NOMO-1 treated with DMSO at 0.1 percent for 48 hours (cell line): ENCODE results near the gene FOXR1.
"Not testable (repeated sequence)": the region's sequence is repeated elsewhere in the genome, so short reads cannot be mapped to it uniquely, and the experiment has no call there.

Experiments
- DNase-seq: peaks from one replicate; lab custom pipeline; 2025; ENCODE audit not compliant: unreplicated experiment; lab: John Stamatoyannopoulos, UW

The FOXR1 gene

GRCh38 chr11:118996926-118997626 is 25.5 kb downstream of the FOXR1 start:
- peak; percentile 60 for DNase-seq

DNA sequence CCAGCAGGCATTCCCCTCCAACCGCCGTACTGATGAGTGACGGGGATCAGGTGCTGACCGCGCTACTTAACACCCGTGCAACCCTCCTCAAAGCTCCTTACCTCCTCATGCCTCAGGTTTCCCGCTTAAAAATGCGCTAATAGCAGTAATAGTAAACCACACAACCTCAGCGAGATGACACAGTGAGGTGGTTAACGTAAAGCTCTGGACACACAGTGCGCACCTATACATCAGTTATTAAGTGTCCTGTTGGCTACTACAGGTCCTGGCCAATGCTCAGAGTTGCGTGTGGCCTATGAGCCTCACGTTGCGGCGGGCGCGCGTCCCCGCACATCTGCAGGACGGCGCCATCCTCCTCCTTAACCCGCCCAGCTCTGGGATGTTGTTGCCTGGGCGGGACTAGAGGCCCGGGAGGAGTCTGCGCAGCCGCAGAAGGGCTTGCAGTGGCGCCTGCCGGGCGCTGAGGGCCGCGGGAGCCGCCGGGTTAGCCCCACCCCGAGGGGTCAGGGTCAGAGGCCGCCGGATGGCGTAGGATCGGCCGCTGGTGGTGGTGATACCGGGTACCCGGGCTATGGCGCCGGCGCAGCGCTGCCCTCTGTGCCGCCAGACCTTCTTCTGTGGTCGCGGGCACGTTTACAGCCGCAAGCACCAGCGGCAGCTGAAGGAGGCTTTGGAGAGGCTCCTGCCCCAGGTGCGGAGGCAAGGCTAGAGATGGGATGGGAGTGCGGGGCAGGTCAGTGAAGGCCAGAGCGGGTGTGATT is 26.2 kb downstream of the FOXR1 start, which contains the start of gene CENATAC:
TSS of gene CENATAC (plus strand) at position 512 of the 761 bp plus-strand sequence. CDS start at position 572, 60 bp downstream.
- DNase-seq = peak; percentile 94

DNA sequence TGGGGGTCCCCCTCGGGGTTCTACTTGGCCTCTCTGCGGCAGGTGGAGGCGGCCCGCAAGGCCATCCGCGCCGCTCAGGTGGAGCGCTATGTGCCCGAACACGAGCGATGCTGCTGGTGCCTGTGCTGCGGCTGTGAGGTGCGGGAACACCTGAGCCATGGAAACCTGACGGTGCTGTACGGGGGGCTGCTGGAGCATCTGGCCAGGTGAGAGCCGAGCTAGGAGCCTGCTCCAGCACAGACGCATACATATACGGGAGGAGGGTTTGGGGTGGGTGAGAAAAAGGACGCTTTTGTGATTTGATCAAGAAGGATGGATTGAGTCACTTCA is 26.8 kb downstream of the FOXR1 start:
- no peak for DNase-seq

DNA sequence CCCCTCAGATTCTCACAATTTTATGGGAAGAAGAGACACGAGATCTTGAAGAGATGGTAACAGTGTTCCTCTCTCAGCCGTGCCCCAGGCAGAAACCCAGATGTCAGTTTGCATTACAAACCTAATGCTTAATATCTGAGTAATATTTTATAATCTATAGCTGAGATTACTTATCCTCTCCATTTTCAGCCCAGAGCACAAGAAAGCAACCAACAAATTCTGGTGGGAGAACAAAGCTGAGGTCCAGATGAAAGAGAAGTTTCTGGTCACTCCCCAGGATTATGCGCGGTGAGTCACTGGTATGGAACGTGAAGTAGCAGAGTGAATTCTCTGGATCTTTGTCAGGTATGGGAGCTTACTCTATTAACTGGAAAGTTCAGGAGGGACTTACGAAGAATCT is 27.3 kb downstream of the FOXR1 start:
- no peak for DNase-seq

- DNase-seq = no peak
Measured at GRCh38 chr11:119000906-119001305, 29.3 kb downstream of the FOXR1 start.

DNA sequence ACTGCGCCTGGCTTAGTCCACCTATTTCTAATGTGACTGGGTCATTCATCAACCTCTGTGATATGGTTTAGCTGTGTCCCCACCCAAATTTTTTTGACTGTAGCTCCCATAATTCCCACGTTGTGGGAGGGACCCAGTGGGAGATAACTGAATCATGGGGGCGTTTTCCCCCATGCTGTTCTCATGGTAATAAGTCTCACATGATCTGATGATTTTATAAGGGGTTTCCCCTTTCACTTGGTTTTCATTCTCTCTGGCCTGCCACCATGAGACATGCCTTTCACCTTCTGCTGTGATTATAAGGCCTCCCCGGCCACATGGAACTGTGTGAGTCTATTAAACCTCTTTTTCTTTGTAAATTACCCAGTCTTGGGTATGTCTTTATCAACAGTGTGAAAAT is 35.1 kb downstream of the FOXR1 start:
- no peak for DNase-seq

DNA sequence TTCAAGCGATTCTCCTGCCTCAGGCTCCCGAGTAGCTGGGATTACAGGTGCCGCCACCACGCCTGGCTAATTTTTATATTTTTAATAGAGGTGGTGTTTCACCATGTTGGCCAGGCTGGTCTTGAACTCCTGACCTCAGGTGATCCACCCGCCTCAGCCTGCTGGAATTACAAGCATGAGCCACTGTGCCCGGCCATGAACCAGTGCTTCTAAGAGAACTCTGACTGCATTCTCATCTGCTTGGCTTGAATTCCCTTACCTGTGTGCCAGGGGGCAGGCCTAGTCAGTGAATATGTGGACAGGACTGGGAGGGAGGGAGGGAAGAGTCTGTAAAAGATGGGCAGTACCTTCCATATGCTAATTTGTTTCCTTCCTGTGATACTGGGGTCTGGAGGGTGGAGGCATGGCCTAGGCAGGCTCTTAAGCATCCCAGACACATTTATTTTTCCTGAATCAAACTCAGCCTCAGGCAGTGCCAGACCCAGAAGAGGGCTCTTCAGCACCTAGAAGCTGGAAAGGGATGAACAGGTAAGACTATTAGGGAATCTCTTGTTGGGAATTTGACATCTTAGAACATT is 40.0 kb downstream of the FOXR1 start:
- no peak for DNase-seq

- DNase-seq = no peak
Measured at GRCh38 chr11:119012629-119013170, 41.1 kb downstream of the FOXR1 start.

DNA sequence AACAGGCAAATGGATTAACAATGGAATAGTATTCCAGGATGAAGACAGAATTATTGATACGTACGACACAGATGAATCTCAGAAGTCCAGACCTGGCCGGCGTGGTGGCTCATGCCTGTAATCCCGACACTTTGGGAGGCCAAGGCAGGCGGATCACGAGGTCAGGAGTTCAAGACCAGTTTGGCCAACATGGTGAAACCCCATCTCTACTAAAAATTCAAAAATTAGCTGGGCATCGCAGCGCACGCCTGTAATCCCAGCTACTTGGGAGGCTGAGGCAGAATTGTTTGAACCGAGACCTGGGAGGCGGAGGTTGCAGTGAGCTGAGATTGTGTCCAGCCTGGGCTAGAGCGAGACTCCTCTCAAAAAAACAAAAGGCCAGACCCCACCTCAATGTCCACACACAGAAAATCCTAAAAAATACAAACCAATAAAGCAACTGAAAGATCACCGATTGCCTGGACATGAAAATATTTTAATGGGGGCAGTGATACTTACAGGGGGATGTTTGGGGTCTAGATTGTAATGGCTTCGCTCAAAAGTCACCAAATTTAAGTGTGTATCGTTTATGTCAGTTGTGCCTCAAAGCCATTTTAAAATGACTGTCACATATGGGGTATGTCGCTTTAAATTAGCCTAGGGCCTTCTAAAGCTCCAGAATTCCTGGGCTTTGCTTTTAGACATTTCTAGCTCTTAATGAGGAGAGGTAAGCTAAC is 42.8 kb downstream of the FOXR1 start:
- DNase-seq = no peak

DNA sequence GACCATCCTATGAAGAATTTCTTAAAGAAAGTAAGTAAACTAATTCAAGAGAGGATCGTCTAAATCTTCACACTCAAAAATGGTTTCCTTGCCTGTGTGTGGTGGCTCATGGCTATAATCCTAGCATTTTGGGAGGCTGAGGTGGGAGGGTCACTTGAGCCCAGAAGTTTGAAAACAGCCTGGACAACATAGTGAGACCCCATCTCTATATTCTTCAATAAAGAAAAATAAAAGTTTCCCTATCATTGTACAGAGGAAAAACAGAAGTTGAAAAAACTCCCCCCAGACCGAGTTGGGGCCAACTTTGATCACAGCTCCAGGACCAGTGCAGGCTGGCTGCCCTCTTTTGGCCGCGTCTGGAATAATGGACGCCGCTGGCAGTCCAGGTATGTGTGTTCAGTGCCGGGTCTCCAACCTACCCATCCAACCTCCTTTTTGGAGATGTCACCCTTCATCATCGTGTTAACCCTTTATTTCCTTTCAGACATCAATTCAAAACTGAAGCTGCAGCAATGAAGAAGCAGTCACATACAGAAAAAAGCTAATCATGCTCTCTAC is 43.6 kb downstream of the FOXR1 start:
- DNase-seq = no peak

DNA sequence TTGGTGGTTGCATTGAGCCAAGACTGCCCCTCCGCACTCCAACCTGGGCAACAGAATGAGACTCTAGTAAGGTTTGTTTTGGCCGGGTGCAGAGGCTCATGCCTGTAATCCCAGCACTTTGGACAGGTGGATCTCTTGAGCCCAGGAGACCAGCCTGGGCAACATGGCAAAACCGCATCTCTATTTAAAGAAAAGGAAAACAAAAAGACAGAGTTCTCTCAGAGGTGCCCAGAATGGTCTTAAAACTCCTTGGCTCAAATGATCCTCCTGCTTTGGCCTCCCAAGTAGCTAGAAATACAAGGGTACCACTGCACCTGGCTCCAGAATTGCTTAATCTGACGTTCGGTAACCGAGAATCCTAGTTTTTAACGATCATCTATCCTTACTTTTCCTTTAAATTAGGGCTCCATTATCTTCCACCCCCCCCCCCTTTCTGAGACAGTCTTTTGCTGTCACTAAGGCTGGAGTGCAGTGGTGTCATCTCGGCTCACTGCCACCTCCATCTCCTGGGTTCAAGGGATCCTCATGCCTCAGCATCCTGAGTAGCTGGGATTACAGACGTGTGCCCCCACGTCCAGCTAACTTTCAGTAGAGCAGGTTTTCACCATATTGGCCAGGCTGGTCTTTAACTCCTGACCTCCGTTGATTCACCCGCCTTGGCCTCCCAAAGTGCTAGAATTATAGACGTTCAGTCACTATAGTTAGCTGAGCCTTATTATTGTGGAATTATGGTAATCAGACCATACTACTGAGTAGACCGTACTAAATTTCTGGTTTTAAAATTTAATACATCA is 44.9 kb downstream of the FOXR1 start:
- no peak for DNase-seq

GRCh38 chr11:119017377-119017776 is 45.8 kb downstream of the FOXR1 start:
- DNase-seq = not testable (repeated sequence)

DNA sequence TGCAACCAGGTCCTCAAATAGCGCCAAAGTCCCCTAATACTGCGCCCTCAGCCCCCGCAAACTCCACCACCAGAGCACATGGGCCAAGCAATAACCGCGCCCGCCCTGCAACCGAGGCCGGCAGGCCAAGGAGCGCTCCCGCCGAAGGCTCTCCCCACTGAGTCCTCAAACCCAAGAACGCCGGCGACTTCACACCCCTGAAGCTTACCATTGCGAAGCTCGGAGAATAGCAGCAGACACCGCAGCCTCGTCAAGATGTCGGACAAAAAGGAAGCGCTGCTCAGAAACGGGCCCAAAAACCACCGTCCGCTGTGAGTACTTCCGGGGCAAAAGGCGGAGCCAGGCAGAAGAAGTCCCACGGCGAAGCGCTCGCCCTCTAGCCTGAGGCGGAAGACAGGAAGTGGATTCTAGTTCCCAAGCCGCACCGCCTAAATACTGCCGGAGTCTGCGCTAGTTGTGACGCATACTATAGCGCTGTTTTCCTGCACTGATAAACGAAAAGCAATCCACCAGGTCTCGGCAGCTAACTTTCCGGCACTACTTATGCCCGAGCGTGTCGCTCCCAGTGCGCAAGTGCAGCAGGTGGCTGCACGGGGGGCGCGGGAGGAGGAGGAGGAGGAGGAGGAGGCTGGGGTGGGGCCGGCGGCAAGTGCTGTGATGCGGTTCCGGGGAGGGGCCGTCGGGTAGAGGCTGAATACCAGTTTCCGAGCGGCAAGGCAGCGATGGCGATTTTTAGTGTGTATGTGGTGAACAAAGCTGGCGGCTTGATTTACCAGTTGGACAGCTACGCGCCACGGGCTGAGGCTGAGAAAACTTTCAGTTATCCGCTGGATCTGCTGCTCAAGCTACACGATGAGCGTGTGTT is 46.7 kb downstream of the FOXR1 start, which contains the start of the genes RPS25 and TRAPPC4:
TSS of gene RPS25 (minus strand) at position 270 of the 865 bp plus-strand sequence. CDS start at position 211, 59 bp downstream.
TSS of gene TRAPPC4 (plus strand) at position 693 of the 865 bp plus-strand sequence. CDS start at position 723, 30 bp downstream.
- DNase-seq = peak; percentile 98

DNA sequence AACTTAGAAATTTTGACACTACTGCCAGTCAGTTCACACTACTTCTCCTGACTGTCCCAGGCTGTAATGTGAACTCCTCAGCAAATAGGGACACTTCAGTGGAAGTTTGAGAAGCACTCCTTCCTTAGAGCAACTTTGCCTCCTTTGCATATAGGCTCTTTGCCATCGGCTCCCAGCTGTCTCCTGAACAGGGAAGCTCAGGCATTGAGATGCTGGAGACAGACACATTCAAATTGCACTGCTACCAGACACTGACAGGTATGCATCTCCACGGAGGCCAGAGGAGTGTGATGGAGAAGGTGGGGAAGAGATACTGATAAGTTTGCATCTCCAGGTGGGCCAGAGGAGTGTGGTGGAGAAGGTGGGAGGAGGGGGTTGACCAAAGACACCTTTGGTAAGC is 48.4 kb downstream of the FOXR1 start:
- DNase-seq = no peak

DNA sequence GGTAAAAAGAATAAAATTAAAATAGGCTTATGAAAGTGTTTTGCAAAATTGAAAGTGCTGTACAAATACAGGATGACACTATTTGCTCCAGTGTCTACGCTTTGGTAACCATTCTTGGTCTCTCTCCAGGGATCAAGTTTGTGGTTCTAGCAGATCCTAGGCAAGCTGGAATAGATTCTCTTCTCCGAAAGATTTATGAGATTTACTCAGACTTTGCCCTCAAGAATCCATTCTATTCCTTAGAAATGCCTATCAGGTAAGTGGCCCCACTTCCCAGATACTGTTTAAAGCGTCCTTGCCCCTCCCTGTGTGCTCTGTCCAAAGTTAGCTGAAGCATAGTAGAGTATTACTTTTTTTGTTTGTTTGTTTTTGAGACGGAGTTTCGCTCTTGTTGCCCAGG is 50.1 kb downstream of the FOXR1 start:
- no peak for DNase-seq

- DNase-seq = no peak
Measured at GRCh38 chr11:119023741-119024140, 52.2 kb downstream of the FOXR1 start.

- DNase-seq = no peak
Measured at GRCh38 chr11:119024430-119025098, 53.0 kb downstream of the FOXR1 start.

GRCh38 chr11:119025099-119025473 is 53.5 kb downstream of the FOXR1 start:
- no peak for DNase-seq
